Endothelial cell of umbilical vein (primary cell): Measurements from ENCODE around the gene NME7. TPM values are rescaled to one million over a fixed set of nuclear protein-coding genes. Genes with fewer than 3 reads are reported as not detected.

Source experiments
- BruUV-seq: library from RNA; stranded (reverse); fragments of 400-500 nt; replicated peaks from 2 replicates; lab custom pipeline; 2021; lab: Mats Ljungman, UMichigan
- CTCF ChIA-PET: fragments of 300-600, 350-600 bp; sonication (Branson Sonifier 250); formaldehyde crosslinking; loops from one replicate; lab custom pipeline; 2021; ENCODE audit warnings: antibody characterized with exemption, inconsistent platforms; lab: Charles Lee
- POLR2A ChIA-PET: fragments of 300-600, 350-600 bp; sonication (Branson Sonifier 250); formaldehyde crosslinking; loops from one replicate; lab custom pipeline; 2021; ENCODE audit warnings: antibody characterized with exemption, inconsistent platforms; lab: Charles Lee
- DNase-seq: peaks from one replicate; pipeline ENCODE4 v3.0.0-alpha.2; 2011; ENCODE audit warnings: low read depth, low spot score
- FAIRE-seq: peaks from 2 replicates; lab custom pipeline; 2011; peaks lifted over from hg19 to GRCh38; lab: Jason Lieb, UNC
- H2AFZ ChIP-seq: 2 replicates; pipeline ENCODE4 v1.6.0; 2012; ENCODE audit warnings: low read depth, low read length, control low read depth, inconsistent platforms
- H3K27ac ChIP-seq: 2 replicates; pipeline ENCODE4 v1.5.1; 2011; ENCODE audit warnings: low read depth, mild to moderate bottlenecking, control low read depth, low read length, moderate library complexity; ENCODE audit not compliant: insufficient read depth
- H3K27me3 ChIP-seq, 2 experiments: 2 replicates each; pipeline versions ENCODE4 v1.6.0 to v1.6.1; 2011; ENCODE audit warnings: low read length in 2 of 2, mixed read lengths in 1 of 2; ENCODE audit not compliant: control insufficient read depth in 2 of 2, insufficient read depth in 2 of 2
- H3K36me3 ChIP-seq, 2 experiments: 2 replicates in 1 of 2; 3 replicates in 1 of 2; pipeline ENCODE4 v1.5.1; 2011; ENCODE audit warnings: low read length in 2 of 2, mild to moderate bottlenecking in 1 of 2, moderate library complexity in 1 of 2; ENCODE audit not compliant: control insufficient read depth in 2 of 2, insufficient read depth in 2 of 2; ENCODE audit errors: extremely low read depth in 1 of 2
- H3K4me1 ChIP-seq: 3 replicates; pipeline ENCODE4 v1.5.1; 2011; ENCODE audit warnings: mild to moderate bottlenecking, low read length; ENCODE audit not compliant: control insufficient read depth, insufficient read depth; ENCODE audit errors: extremely low read depth
- H3K4me2 ChIP-seq: 2 replicates; pipeline ENCODE4 v1.6.1; 2011; ENCODE audit warnings: low read length, control low read depth, mixed read lengths; ENCODE audit not compliant: insufficient read depth
- H3K4me3 ChIP-seq, 3 experiments: fragments of 200-600 bp in 1 of 3; sonication (generic), shearing (Covaris generic) in 1 of 3; replicated peaks in 1 of 3; 2 replicates each; pipeline ENCODE4 v1.5.1; 2011 to 2016; ENCODE audit warnings: control low read depth in 3 of 3, low read length in 3 of 3, mild to moderate bottlenecking in 2 of 3, inconsistent platforms in 1 of 3, low read depth in 1 of 3, moderate library complexity in 1 of 3; ENCODE audit not compliant: insufficient read depth in 1 of 3
- H3K79me2 ChIP-seq: 2 replicates; pipeline ENCODE4 v1.6.0; 2012; ENCODE audit warnings: low read length, inconsistent platforms; ENCODE audit not compliant: control insufficient read depth, insufficient read depth
- H3K9ac ChIP-seq: replicated peaks from 2 replicates; pipeline ENCODE3; 2011; ENCODE audit warnings: low read length, control low read depth; ENCODE audit not compliant: insufficient read depth; ENCODE audit errors: extremely low read depth
- H3K9me1 ChIP-seq: replicated peaks from 3 replicates; pipeline ENCODE4 v1.6.0; 2011; ENCODE audit warnings: mild to moderate bottlenecking, low read length; ENCODE audit not compliant: control insufficient read depth, insufficient read depth; ENCODE audit errors: extremely low read depth
- H3K9me3 ChIP-seq: replicated peaks from 2 replicates; pipeline ENCODE4 v1.5.1; 2012; ENCODE audit warnings: low read length, inconsistent platforms; ENCODE audit not compliant: control insufficient read depth, insufficient read depth
- H4K20me1 ChIP-seq: replicated peaks from 2 replicates; pipeline ENCODE3; 2011; ENCODE audit warnings: mild to moderate bottlenecking, low read length; ENCODE audit not compliant: control insufficient read depth, insufficient read depth; ENCODE audit errors: extremely low read depth
- EZH2 ChIP-seq: IDR thresholded peaks from 2 replicates; pipeline ENCODE4 v1.6.1; 2012; ENCODE audit warnings: borderline replicate concordance, low read depth, mild to moderate bottlenecking, moderate library complexity, low read length, inconsistent platforms; ENCODE audit not compliant: severe bottlenecking
- FOS ChIP-seq: IDR thresholded peaks from 2 replicates; pipeline ENCODE4 v1.6.1; 2011; ENCODE audit warnings: mild to moderate bottlenecking, low read length, moderate library complexity, borderline replicate concordance; ENCODE audit not compliant: insufficient read depth
- GATA2 ChIP-seq: IDR thresholded peaks from 2 replicates; pipeline ENCODE4 v1.7.0; 2011; ENCODE audit warnings: low read depth, mild to moderate bottlenecking, moderate library complexity, mixed read lengths, low read length; ENCODE audit not compliant: insufficient read length, insufficient read depth
- JUN ChIP-seq: IDR thresholded peaks from 2 replicates; pipeline ENCODE4 v1.6.1; 2011; ENCODE audit warnings: borderline replicate concordance, low read depth; ENCODE audit not compliant: insufficient read length, insufficient read depth
- MYC ChIP-seq: IDR thresholded peaks from one replicate; pipeline ENCODE4 v1.6.1; 2011; ENCODE audit warnings: mild to moderate bottlenecking, low read depth, low read length
- POLR2A ChIP-seq: IDR thresholded peaks from 2 replicates; pipeline ENCODE4 v1.6.1; 2012; ENCODE audit warnings: low read depth, mild to moderate bottlenecking, control low read depth, low read length
- POLR2AphosphoS5 ChIP-seq: IDR thresholded peaks from 2 replicates; pipeline ENCODE4 v1.6.1; 2012; ENCODE audit warnings: low read depth, mild to moderate bottlenecking, control low read depth, low read length, moderate library complexity; ENCODE audit not compliant: insufficient read depth
- dilution Hi-C: fragments of 300-500 bp; cut with MboI; formaldehyde crosslinking; loops from one replicate; pipeline ENCODE4 v1.15.0; 2019; ENCODE audit warnings: low sequenced_read_pairs; ENCODE audit not compliant: extremely low pct_ligation_motif_present
- intact Hi-C: fragments of 100-400 bp; cut with micrococcal nuclease; formaldehyde crosslinking; loops from one replicate; pipeline ENCODE4 v1.10.0; 2022
- polyA plus RNA-seq, 4 experiments: library from polyadenylated mRNA; depleted of rRNA in 3 of 4; stranded (reverse) in 3 of 4; unstranded in 1 of 4; fragments of >200 nt; gene quantifications; 2 replicates each; pipeline versions ENCODE4 v1.2.1 to v1.2.3, GENCODE V29; 2011 to 2012; ENCODE audit warnings: missing spikeins in 1 of 4
- total RNA-seq: library from RNA; stranded (reverse); gene quantifications from 2 replicates; pipeline ENCODE4 v1.2.3, GENCODE V29; 2021
- TF ChIP-seq, protein P1 (sequence below): IDR thresholded peaks from 2 replicates; pipeline ENCODE4 v1.6.1; 2011; ENCODE audit not compliant: insufficient read depth, insufficient read length
- TF ChIP-seq, protein P2 (sequence below), 2 donors: IDR thresholded peaks; 1 replicate in 1 of 2; 2 replicates in 1 of 2; pipeline ENCODE4 v1.5.1; 2011; ENCODE audit warnings: low read length in 2 of 2, mild to moderate bottlenecking in 2 of 2, moderate library complexity in 2 of 2, control low read depth in 1 of 2, inconsistent platforms in 1 of 2, low read depth in 1 of 2; ENCODE audit not compliant: insufficient read depth in 1 of 2; ENCODE audit errors: extremely low read depth in 1 of 2

NME7 gene
- total and polyA plus RNA-seq, 2 donors (not counting 3 experiments of a cell fraction or from before 2014, with no cell fraction given): 16.5 to 25.3 TPM

DNA sequence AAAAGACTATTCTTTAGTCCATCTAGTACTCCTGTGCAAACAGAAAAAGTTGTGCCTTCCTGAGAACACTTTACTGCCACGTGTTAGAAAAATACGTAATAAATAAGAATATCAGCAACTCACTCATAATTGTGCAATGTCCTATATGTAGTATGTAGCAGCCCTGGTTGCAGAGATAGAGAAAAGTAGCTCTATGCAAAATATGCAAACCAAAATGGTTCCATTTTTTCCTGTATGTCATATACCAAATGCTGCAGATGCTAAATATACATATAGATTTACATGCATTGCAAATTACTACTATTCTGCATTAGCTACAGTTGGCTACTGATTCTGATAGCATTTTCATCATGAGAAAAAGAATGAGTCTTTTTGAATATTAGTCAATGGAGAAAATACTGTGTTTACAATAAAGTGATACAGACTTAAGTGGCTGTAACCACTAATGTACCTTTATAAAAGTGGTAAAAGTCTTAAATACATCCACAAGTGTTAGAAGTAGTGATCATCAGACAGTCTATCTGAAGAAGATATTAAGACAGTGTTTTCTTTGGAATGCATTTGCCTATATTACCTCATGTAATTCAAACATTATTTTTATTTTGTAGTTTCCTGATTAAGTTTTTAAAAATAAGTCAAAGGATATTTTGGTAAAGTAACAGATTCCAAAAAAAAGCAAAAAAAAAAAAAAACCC is 19.8 kb downstream of the NME7 start:
- intact Hi-C loops: loop anchor here (1.0 to 5.0 kb wide), 6 partner anchors 198 to 1006 kb away; no protein-coding TSS in a partner anchor

More for the DNA sequence above, 19.8 kb downstream of the NME7 start:
- H3K79me2 ChIP-seq: peaks cover 1% of the 10 kb centered on the region
- no peaks in the 10 kb centered on the region for H4K20me1 ChIP-seq
- DNase-seq (no peak), FAIRE-seq (no peak)
- H3K36me3 ChIP-seq: no peaks in the 10 kb centered on the region
- no peaks in the 10 kb centered on the region for H3K27me3 ChIP-seq
- H3K9me1 ChIP-seq: no peaks in the 10 kb centered on the region
- POLR2A ChIA-PET: interaction anchor here (0.6 to 0.8 kb wide), 3 partner anchors 14 to 710 kb away, joined by 3 to 10 read pairs (median 10); no protein-coding TSS in a partner anchor
- H3K9ac ChIP-seq: no peak overlapping the region
- no peaks in the 10 kb centered on the region for H3K4me1 ChIP-seq
- H3K9me3 ChIP-seq: no peaks in the 10 kb centered on the region
- H2AFZ ChIP-seq: no peak overlapping the region
- BruUV-seq: no TSS peak
- no peak for TF ChIP-seq GATA2
- TF ChIP-seq, protein P1, sequence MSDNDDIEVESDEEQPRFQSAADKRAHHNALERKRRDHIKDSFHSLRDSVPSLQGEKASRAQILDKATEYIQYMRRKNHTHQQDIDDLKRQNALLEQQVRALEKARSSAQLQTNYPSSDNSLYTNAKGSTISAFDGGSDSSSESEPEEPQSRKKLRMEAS: no peak
- no peak for TF ChIP-seq POLR2AphosphoS5
- TF ChIP-seq EZH2: no peak
- no peak for TF ChIP-seq JUN
- TF ChIP-seq, protein P2, sequence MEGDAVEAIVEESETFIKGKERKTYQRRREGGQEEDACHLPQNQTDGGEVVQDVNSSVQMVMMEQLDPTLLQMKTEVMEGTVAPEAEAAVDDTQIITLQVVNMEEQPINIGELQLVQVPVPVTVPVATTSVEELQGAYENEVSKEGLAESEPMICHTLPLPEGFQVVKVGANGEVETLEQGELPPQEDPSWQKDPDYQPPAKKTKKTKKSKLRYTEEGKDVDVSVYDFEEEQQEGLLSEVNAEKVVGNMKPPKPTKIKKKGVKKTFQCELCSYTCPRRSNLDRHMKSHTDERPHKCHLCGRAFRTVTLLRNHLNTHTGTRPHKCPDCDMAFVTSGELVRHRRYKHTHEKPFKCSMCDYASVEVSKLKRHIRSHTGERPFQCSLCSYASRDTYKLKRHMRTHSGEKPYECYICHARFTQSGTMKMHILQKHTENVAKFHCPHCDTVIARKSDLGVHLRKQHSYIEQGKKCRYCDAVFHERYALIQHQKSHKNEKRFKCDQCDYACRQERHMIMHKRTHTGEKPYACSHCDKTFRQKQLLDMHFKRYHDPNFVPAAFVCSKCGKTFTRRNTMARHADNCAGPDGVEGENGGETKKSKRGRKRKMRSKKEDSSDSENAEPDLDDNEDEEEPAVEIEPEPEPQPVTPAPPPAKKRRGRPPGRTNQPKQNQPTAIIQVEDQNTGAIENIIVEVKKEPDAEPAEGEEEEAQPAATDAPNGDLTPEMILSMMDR (IDR thresholded peaks at IDR 0.05; ENCODE audit: extremely low read depth in 1 of 2, insufficient read depth in 1 of 2, low read depth in 1 of 2, low read length in 2 of 2): no peak
- no peak for TF ChIP-seq MYC
- TF ChIP-seq FOS: no peak
- TF ChIP-seq POLR2A: no peak
- dilution Hi-C loops: no loop called here
- CTCF ChIA-PET: interaction anchor here (0.6 to 8.7 kb wide), 112 partner anchors 8 to 1005 kb away, joined by 3 to 282 read pairs (median 4); partner anchors contain the start of genes ATP1B1, BLZF1, CCDC181 and DPT
- no peak overlapping the region for H3K4me3 ChIP-seq
- no peak overlapping the region for H3K27ac ChIP-seq
- no peak overlapping the region for H3K4me2 ChIP-seq
